Measurements from ENCODE around the gene TRMT1L.
A peak's percentile ranks its signal among the peaks of the same experiment; 100 is the strongest.
"Not testable (repeated sequence)": the region's sequence is repeated elsewhere in the genome, so short reads cannot be mapped to it uniquely, and the experiment has no call there.

The TRMT1L gene, protein sequence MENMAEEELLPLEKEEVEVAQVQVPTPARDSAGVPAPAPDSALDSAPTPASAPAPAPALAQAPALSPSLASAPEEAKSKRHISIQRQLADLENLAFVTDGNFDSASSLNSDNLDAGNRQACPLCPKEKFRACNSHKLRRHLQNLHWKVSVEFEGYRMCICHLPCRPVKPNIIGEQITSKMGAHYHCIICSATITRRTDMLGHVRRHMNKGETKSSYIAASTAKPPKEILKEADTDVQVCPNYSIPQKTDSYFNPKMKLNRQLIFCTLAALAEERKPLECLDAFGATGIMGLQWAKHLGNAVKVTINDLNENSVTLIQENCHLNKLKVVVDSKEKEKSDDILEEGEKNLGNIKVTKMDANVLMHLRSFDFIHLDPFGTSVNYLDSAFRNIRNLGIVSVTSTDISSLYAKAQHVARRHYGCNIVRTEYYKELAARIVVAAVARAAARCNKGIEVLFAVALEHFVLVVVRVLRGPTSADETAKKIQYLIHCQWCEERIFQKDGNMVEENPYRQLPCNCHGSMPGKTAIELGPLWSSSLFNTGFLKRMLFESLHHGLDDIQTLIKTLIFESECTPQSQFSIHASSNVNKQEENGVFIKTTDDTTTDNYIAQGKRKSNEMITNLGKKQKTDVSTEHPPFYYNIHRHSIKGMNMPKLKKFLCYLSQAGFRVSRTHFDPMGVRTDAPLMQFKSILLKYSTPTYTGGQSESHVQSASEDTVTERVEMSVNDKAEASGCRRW

DNA sequence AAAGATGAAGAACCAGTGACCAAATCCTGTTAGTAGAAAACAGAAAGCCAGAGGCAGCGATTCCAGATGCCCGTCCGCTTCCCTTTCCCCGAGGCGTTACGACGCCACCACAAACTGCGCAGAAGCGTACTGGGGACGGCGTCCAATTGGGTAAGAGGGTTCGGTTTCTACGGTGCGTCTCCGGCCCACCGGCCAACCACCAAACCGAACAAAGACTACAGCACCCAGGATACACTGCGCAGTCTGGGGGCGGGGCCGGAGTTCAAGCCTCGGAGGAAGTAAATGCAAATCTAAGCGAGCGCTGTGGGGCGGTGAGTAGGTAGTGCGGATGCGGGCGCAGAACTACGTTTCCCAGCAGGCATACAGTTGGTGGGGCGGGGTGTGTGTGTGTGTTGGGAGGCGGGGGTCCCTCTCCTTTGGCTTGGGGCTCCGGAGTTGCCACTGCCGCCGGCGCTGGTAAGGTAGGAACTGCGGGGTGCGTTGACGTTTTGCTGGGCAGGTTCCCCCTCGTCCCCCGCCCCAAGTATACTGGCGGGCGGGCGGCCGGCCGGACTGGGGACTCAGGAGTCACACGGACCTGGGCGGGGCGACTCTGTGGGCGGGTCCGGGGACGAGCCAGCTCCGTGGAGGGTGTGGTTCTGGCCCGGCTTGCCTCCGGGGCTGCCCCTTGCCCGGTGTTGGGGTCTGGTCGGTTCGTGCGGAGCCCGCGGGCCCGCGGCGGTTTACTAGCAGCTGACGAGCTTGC, at the start of gene TRMT1L, which contains the start of gene SWT1:
TRMT1L (minus strand) TSS at position 100 of the 745 bp plus-strand sequence. CDS start 241 bp downstream, outside the sequence.
SWT1 (plus strand) TSS at position 314 of the 745 bp plus-strand sequence. CDS start 3,675 bp downstream, outside the sequence.
- DNase-seq (ENCODE audit: low read depth in 2 of 2) = peak; percentile 96 to 98

DNA sequence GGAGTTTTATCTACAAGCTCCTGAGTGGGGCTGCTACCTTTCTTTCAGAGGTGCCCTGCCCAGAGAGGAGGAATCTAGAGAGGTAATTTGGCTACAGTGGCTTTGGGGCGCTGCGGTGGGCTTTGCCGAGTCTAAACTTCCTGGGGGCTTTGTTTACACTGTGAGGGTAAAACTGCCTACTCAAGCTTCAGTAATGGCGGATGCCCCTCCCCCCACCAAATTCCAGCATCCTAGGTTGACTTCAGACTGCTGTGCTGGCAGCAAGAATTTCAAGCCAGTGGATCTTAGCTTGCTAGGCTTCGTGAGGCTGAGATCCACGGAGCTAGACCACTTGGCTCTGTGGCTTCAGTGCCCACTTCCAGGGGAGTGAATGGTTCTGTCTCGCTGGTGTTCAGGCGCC, 44.1 kb upstream of the TRMT1L start:
- DNase-seq (ENCODE audit: low read depth in 2 of 2) = no peak

DNA sequence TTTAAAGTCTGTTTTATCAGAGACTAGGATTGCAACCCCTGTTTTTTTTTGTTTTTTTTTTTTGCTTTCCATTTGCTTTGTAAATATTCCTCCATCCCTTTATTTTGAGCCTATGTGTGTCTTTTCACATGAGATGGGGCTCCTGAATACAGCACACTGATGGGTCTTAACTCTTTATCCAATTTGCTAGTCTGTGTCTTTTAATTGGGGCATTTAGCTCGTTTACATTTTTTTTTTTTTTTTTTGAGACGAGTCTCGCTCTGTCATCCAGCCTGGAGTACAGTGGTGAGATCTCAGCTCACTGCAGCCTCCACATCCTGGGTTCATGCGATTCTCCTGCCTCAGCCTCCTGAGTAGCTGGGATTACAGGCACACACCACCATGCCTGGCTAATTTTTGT, 42.0 kb upstream of the TRMT1L start:
- not testable (repeated sequence) for DNase-seq (ENCODE audit: low read depth in 2 of 2)

DNA sequence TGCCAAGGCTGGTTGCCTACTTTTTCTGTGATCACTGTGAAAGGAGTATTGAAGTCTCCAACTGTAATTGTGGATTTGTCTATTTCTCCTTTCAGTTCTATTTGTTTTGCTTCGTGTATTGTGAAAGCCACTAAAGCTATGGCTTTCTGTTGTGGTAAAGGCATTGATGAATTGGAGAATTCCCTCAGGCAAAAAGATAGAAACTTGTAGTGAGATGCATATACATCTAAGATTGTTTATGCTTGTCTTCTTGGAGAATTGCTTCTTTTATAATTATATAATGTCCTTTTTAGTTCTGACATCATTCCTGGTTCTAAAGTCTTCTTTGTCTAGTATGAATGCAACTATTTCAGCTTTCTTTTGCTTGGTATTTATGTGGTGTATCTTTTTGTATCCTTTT, 37.0 kb upstream of the TRMT1L start:
- DNase-seq (ENCODE audit: low read depth in 2 of 2) = no peak

DNA sequence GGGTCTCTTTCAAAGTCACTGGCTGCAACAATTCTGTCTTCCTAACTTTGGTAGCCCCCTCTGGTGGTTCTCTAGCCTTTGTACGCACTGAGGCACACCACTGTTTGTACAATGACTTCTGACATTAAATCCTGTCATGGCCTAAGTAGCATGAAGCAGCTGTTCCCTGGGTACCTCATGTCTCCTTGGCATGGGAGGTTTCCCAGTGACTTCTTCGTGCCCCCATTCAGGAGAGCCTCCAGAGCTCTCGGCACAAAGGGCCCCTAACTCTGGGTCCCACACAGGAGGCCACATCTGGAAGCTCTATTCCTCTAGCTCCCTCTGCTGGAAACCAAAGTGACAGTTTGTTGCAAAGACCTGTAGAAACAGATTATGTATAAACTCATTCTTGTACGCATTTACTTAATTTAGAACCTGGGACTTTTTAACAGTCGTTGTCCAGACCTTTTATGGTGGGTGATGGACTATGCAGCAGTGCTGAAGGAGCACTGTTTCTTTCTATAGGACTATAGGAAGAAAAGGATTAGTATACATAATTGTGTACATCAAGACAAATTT, 13.6 kb upstream of the TRMT1L start:
- peak in 1 of 2 donors; percentile 31 for DNase-seq (ENCODE audit: low read depth in 2 of 2)

DNA sequence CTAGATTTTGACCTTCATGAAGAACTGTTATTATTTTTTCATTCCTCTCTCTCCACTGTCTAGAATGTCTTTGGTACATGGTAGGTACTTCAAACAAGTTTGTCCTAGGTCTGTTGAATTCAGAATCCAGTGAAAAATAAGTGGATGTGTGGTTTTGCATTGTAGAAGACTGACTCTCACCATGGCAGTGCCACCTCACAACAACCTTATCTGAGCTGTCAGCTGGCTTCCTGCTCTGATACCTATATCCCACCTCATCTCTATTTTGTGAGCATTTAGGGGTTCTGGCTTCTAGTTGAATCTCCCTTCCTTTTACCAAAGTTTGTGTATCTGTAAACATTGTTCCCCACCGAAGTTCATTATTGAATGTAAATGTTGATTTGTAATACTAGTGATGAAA, 9.4 kb upstream of the TRMT1L start:
- DNase-seq (ENCODE audit: low read depth in 2 of 2) = no peak

DNA sequence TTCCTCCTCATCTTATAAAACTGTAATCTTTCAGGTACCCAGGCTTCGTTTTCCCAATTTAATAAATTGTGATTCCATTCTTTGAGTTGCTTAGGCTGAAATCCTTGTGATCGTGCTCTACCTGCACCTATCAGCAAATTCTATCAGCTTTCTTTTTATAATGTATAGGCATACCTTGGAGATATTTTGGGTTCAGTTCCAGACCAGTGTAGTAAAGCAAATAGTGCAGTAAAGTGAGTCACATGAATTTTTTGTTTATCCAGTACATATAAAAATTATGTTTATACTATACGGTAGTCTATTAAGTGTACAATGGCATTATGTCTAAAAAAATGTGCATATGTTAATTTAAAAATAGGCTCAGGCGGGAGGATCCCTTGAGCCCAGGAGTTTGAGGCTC, 5.7 kb upstream of the TRMT1L start:
- DNase-seq (ENCODE audit: low read depth in 2 of 2) = no peak

DNA sequence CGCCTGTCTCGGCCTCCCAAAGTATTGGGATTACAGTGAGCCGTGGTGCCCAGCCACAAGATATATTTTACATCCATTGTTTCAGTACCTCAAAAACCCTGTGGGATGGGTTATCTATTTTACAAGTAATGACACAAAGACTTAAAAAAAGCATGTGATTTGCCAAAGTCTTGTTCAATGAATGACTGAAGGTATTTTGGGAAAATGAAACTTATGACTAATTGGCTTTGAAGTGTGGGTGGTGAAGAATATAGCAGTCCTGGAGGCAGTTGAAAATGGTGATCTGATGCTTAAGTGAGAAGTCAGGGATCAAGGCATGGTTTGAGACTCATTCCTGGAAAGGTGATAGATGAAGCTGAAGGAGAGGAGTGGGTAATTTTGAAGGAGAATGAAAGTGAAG, 3.2 kb upstream of the TRMT1L start:
- DNase-seq (ENCODE audit: low read depth in 2 of 2) = no peak

DNA sequence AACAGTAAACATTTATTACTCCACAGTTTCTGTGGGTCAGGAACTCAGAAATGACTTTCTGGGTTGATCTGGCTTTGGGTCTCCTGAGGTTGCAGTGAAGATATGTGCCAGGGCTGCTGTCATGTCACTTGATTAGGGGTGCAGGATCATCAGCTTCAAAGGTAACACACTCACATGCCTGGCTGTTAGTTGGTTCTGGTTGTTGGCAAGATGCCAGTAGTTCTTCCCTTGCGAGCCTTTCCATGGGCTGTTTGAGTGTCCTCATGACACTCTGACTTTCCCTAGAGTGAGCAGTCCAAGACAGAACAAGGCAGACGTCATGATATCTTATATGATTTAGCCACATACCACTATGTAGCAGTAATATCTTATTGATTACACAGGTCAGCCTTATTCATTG, 2.0 kb upstream of the TRMT1L start:
- no peak for DNase-seq (ENCODE audit: low read depth in 2 of 2)

DNA sequence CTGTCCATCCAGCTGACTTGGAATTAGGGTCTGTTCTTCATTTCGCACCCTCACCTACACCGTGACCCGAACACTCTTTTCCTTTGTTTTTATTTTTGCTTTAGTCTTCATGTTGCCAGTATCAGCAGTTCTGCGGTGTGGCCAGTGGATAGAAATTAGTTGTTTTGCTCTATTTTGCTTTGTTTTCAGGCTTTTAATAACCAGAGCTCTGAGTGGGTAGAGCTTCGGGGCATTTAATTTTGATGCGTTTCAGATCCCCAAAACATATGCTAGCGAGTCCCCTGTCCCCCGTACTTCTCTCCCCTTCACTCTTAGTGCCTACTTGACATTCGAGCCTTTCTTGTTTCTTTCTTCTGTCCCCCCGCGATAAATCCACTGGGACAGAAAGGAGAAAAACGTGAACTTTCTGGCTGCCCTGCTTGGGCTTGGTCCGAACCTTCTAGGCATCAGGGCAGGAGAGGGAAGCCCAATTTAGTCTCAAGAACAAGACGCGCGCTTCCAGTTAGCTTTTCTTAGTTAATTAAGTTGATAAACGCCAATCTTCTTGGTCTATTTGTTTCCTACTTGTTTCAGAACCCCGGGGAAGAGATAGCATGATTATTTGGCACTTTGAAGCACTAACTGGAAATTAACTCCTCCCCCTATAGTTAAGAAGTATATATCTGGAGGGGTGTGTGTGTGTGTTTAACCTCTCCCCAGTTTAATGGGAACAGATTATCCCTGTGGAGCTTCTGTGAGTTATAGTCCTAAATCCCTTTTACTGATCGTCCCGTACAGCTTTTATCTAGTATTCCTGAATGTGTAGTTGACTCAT, 1.1 kb upstream of the TRMT1L start:
- DNase-seq (ENCODE audit: low read depth in 2 of 2) = no peak

DNA sequence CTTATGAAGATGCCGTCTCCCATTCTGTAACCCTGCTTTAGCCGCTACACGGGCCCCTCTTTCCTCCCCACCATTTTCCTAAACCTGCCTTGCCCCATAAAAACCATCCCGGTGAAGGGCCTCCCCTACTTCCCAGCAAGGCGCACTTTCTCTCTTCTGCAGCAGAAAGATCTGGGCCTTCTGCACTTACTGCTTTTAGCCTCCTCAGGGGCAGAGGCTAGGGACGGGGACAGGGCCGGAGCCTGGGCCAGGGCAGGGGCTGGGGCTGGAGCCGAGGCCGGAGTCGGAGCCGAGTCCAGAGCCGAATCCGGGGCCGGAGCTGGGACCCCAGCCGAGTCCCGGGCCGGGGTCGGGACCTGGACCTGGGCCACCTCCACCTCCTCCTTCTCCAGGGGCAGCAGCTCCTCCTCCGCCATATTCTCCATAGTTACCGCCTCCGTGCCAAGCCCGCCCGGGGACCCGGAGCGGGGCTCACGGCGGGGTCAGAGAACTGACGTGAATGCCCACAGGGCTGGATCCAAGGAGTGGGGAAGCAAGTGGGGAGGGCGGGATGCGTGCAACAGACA, 382 bp downstream of the TRMT1L start:
- DNase-seq (ENCODE audit: low read depth in 2 of 2) = no peak

DNA sequence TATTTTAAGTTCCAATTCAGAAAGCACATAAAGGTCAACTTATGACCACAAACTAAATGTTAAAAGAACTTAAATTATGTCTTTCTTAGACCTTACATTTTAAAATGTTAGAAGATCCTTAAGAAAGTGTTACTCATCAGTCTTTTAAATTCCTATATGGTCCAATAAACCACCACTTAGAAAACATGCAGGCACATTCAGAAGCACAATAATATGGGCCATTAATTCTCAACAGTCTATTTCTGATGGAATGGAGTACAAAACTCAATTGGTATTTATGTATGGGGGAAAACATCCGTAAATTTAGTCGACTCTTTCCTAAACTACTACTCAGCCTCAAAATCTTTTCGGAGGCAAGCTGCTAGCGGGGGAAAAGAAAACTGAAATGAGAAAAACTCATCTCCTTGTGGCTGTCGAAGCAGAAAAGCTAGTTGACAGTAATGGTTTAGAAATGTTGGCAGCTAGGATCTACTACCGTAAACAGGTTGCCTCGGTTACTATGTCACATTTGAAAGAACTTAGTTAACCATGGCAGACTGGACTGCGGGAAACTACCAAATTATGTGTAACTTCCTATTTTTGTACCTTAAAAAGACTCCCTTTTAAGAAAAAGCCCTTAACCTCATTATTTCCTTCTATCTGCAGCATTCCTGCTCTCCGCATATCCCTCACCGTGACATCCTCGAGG, 1.0 kb downstream of the TRMT1L start:
- DNase-seq (ENCODE audit: low read depth in 2 of 2) = no peak

DNA sequence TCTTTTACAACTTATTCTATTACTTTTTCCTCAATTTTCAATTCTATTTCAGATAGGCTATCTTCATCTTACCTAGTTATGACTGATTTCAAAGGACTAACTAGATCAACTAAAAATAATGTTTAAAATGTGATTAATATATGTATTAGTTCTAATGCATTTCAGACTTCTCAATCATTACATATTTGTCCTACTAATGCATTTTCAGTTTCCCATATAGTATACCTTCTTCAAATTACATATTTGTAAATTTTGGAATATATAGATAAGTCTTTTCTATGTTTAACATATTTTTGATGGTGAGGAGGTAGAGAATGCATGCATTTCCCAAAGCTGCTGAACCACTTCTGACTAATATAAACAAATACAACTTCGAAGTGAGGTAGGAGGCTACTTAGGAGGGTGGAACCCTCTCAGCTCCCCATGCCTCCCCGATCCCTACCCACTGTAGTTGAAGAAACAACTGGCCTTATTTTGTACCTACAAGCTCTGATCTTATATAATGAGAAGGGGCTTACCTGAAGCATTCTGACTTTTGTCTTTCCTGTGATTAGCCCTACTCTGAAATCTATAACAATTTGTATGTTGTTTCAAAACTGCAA, 1.7 kb downstream of the TRMT1L start:
- DNase-seq (ENCODE audit: low read depth in 2 of 2) = no peak

DNA sequence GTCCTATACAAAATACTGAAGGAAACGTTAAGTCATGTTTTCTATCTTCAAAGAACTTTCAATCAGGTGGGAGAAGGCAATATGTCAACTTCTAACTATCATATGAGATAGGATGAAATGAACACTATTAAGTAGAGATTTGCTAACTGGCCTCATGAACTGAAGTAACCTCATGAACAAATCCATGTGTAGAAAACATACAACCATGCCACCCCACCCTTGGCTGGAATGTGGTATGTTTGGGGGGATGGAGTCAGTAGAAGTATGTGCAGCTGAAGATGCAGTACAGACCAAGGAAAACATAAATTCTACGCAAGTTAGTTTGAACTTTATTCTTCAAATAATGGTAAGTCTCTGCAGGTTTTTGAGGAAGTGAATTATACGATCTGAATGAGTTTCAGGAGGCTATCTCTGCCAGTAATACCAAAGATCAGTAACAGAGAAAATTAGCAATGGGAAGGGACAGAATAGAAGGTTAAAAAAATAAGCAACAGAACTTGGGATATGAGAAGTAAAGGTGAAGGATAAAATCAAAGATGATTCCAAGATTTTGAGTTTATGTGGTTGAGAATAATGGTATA, 4.5 kb downstream of the TRMT1L start:
- DNase-seq (ENCODE audit: low read depth in 2 of 2) = no peak

DNA sequence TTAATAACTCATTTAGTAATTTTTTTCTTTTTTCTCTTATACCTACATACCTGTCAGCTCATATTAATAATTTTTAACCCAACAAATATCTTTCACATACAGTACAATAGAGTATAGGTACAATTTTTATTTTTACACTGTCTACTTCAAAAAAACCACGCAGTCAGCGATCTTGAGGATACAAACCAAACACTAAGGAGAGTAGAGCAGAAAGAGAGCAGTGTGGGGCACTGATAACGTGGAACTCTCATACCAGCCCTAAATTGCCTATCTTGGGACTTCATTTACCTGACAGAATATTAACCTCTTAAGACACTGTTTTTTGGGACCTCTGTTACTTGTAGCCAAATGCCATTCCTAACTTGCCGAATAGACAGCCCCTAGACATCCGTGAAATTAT, 5.5 kb downstream of the TRMT1L start:
- DNase-seq (ENCODE audit: low read depth in 2 of 2) = no peak

DNA sequence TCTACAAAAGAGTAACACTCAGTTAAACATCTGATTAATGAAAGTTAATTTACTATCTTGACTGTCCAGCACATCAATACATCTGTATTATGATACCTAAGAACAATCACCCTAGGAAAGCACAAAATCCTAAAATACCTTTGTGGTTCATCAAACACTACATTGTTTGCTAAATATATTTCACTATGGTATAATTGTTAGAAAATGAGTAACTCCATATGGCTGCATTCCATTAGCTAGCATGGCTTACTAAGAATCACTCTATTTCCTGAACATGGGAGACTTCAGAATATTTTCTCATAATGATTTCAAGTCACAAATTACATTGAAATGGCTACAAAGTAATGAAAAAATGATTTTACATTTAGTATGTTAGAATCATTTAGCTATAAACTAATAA, 12.5 kb downstream of the TRMT1L start:
- DNase-seq (ENCODE audit: low read depth in 2 of 2) = no peak

DNA sequence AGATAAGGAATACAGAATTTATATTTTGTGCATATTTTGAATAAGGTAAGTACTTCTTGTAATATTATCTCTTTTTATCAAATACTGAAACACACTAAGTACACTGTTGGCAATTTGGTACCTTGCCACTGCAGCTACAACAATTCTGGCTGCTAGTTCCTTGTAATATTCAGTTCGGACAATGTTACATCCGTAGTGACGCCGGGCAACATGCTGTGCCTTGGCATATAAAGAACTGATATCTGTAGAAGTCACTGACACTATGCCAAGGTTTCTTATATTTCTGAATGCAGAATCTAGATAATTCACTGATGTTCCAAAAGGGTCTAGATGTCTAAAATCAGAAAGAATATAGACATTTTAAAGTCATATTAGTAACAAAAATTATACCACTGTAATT, 17.5 kb downstream of the TRMT1L start:
- DNase-seq (ENCODE audit: low read depth in 2 of 2) = no peak

DNA sequence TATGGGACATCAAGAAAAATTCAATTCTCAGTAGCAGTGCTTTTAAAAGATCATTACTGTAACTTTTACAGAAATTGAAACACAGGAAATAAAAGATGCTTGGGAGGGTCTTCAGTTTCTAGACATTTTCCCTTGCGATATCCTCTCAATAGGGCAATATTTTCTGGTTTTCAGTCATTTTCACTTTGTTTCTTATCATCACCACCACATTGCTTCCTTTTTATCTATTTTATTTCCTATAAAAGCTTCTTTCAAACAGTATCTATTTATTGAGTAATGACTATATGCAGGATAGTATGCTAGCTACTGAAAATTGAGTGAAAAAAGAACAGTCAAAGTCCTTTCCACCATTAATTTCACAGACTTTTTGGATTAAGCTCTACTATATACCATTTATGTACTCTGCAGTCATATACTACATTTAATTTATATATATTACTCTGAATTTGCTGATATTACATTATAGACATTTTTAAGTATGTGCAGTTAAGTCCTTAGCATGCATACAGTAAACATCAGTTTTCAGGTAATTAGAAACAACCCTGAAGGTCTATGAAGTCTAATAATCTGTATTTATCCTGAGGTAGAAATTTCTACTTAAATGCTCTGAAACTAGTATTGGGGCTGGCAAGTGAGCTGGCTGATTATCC, 18.7 kb downstream of the TRMT1L start:
- DNase-seq (ENCODE audit: low read depth in 2 of 2) = no peak

DNA sequence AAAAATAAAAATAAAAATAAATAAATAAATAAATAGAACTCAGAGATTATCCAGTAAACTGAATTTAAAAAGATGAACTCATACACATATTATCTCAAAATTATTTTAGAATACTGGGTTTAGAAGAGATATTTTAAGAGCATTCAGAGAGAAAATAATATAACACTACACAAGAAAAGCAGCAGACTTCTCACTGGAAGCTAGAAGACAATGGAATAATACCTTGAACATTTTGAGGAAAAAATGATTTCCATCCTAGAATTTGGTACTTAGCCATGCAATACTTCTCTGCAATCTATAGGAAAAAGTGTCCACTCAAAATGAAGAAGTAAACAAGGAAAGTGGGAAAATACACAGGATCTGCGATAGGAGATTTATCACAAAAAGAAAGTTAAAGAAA, 24.2 kb downstream of the TRMT1L start:
- no peak for DNase-seq (ENCODE audit: low read depth in 2 of 2)
